GM19023 (cell line): ENCODE results near the gene ZRANB3.
"Not testable (repeated sequence)": the region's sequence is repeated elsewhere in the genome, so short reads cannot be mapped to it uniquely, and the experiment has no call there.

ENCODE experiments used
- ATAC-seq: cut with Tn5 transposase; IDR thresholded peaks from one replicate; pipeline ENCODE4 v1.9.1; 2021; ENCODE audit warnings: mild to moderate bottlenecking, moderate library complexity; ENCODE audit not compliant: unreplicated experiment

Gene ZRANB3

DNA sequence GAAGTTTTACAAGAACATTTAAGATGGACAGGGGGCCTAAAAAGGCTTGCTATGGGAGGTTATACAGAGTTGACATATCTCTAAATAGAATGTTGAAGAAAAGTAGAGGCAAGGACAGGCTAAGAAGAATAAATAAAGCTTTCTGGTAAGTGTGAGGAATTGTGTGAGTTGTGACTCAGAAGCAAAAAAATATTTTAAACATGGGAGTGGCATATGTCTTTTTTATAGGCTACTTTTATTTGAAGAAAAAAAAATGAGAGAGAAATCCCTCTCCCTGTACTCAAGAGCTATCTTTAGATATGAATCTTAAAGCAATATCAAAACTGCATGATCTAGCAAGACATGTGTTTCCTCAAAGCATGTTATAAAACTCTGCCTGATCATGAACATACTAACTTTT is 437.8 kb downstream of the ZRANB3 start:
- ATAC-seq: no peak

- ATAC-seq: no peak
Observed at GRCh38 chr2:135091681-135092080, 439.3 kb downstream of the ZRANB3 start.

DNA sequence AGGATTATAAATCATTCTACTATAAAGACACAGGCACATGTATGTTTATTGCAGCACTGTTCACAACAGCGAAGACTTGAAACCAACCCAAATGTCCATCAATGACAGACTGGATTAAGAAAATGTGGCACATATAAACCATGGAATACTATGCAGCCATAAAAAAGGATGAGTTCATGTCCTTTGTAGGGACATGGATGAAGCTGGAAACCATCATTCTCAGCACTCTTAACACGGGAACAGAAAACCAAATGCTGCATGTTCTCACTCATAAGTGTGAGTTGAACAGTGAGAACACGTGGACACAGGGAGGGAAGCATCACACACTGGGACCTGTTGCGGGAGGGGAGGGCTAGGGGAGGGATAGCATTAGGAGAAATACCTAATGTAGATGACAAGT is 441.4 kb downstream of the ZRANB3 start:
- not testable (repeated sequence) for ATAC-seq
